GM21825 (cell line): ENCODE measurements around the gene G2E3.
"Not testable (repeated sequence)": the region's sequence is repeated elsewhere in the genome, so short reads cannot be mapped to it uniquely, and the experiment has no call there.

ENCODE experiments used
- ATAC-seq: cut with Tn5 transposase; IDR thresholded peaks from one replicate; pipeline ENCODE4 v1.9.1; 2021; ENCODE audit warnings: mild to moderate bottlenecking, moderate library complexity; ENCODE audit not compliant: unreplicated experiment

Gene G2E3

GRCh38 chr14:30559638-30560091, 707 bp downstream of the G2E3 start:
- ATAC-seq = no peak

GRCh38 chr14:30560581-30560980, 1.6 kb downstream of the G2E3 start:
- no peak for ATAC-seq

- ATAC-seq = no peak
These were observed 5.4 kb downstream of the G2E3 start for GRCh38 chr14:30564235-30564867.

GRCh38 chr14:30564868-30565248, 5.9 kb downstream of the G2E3 start:
- no peak for ATAC-seq

- no peak for ATAC-seq
These were observed 10.4 kb downstream of the G2E3 start for GRCh38 chr14:30569216-30569902.

- no peak for ATAC-seq
These were observed 10.9 kb downstream of the G2E3 start for GRCh38 chr14:30569903-30570226.

- ATAC-seq = no peak
These were observed 13.3 kb downstream of the G2E3 start for GRCh38 chr14:30572237-30572636.

- ATAC-seq = no peak
These were observed 13.8 kb downstream of the G2E3 start for GRCh38 chr14:30572771-30573170.

GRCh38 chr14:30573226-30573814, 14.4 kb downstream of the G2E3 start:
- no peak for ATAC-seq

GRCh38 chr14:30573966-30574365, 15.0 kb downstream of the G2E3 start:
- ATAC-seq = no peak

GRCh38 chr14:30574777-30575176, 15.8 kb downstream of the G2E3 start:
- not testable (repeated sequence) for ATAC-seq

- not testable (repeated sequence) for ATAC-seq
These were observed 17.4 kb downstream of the G2E3 start for GRCh38 chr14:30576333-30576732.

GRCh38 chr14:30580616-30581282, 21.8 kb downstream of the G2E3 start:
- no peak for ATAC-seq

GRCh38 chr14:30581283-30581625, 22.3 kb downstream of the G2E3 start:
- ATAC-seq = no peak

- ATAC-seq = no peak
These were observed 23.4 kb downstream of the G2E3 start for GRCh38 chr14:30582376-30582775.

- no peak for ATAC-seq
These were observed 25.2 kb downstream of the G2E3 start for GRCh38 chr14:30584058-30584630.

GRCh38 chr14:30585204-30585603, 26.2 kb downstream of the G2E3 start:
- ATAC-seq = no peak

- no peak for ATAC-seq
These were observed 28.2 kb downstream of the G2E3 start for GRCh38 chr14:30587141-30587540.

GRCh38 chr14:30588873-30589272, 29.9 kb downstream of the G2E3 start:
- ATAC-seq = no peak

GRCh38 chr14:30596935-30597334, 38.0 kb downstream of the G2E3 start:
- ATAC-seq = no peak

- no peak for ATAC-seq
These were observed 38.5 kb downstream of the G2E3 start for GRCh38 chr14:30597504-30597903.
